Inferior parietal cortex (tissue), 1 donor: Measurements from ENCODE around the gene MYH9.
A peak's percentile ranks its signal among the peaks of the same experiment; 100 is the strongest.
"Not testable (repeated sequence)": the region's sequence is repeated elsewhere in the genome, so short reads cannot be mapped to it uniquely, and the experiment has no call there.

Source experiments
- DNase-seq: peaks from one replicate; pipeline ENCODE4 v3.0.0-alpha.2; 2016; ENCODE audit errors: extremely low spot score

The MYH9 gene

GRCh38 chr22:36413022-36413775, 25.4 kb upstream of the MYH9 start:
- no peak for DNase-seq

- DNase-seq, result no peak
Observed at GRCh38 chr22:36411589-36412258, 24.0 kb upstream of the MYH9 start.

- DNase-seq, result peak; percentile 28
Observed at GRCh38 chr22:36409911-36410756, 22.4 kb upstream of the MYH9 start.

DNA sequence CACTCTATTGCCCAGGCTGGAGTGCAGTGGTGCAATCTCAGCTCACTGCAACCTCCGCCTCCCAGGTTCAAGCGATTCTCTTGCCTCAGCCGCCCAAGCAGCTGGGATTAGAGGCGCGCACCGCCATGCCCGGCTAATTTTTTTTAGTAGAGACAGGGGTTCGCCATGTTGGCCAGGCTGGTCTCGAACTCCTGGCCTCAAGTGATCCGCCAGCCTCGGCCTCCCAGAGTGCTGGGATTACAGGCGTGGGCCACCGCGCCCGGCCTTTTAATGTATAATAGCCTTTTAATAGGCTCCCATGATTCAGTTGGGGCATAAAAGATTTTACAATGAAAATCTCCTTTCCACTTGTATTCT, 21.8 kb upstream of the MYH9 start:
- not testable (repeated sequence) for DNase-seq

DNA sequence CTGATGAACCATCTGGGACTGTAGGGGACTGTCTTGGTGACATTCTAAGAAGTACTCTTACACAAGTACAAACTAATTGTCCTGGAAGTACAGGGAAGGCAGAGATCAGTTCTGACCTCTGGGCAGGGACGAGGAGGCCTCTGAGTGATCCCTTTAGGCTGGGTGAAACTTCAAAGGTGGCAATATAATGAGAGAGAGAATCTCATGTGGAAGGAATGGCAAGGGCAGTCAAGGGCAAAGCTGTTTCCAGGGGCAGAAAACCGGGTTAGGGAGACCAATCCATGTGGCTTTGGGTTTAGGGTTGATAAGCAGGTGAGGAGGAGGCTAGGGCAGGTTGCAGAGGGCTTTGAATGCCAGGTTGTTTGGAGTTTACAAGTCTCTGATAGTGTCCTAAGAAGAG, 21.3 kb upstream of the MYH9 start:
- DNase-seq, result no peak

DNA sequence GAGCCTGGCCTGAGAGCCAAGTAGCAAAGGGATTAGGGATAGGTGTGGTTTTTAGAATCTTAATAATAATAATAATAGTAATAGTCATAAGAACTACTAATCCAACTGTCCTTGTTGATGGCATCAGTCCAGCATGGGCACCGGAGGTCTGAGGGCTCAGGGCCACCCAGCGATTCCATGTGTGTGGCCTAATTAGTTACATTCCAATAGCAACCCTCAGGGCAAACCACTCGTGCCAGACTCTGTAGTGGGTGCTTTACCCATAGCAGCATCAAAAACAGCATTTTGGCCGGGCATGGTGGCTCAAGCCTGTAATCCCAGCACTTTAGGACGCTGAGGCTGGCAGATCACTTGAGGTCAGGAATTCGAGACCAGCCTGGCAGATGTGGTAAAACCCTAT, 19.0 kb upstream of the MYH9 start:
- DNase-seq, result no peak

GRCh38 chr22:36405671-36406538, 18.1 kb upstream of the MYH9 start:
- DNase-seq, result no peak

DNA sequence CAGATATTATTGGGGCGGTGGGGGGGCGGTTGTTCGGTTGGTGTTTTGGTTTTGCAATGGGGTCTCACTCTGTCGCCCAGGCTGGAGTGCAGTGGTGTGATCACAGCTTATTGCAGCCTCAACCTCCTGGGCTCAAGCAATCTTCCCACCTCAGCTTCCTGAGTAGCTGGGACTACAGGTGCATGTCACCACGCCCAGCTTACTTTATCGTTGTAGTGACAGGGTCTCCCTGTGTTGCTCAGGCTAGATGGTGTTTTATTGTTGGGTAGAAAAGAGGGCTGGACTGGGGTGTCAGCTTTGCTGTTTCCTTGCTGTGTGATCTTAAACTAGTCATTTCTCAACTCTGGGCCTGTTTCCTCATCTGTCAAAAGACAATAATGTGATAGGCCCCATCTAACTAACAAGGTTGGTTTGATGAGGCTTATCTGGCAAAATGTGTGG, 17.5 kb upstream of the MYH9 start:
- no peak for DNase-seq

- no peak for DNase-seq
Observed at GRCh38 chr22:36404446-36404845, 16.7 kb upstream of the MYH9 start.

- no peak for DNase-seq
Observed at GRCh38 chr22:36399472-36399778, 11.7 kb upstream of the MYH9 start.

- DNase-seq, result no peak
Observed at GRCh38 chr22:36398601-36399471, 11.1 kb upstream of the MYH9 start.

DNA sequence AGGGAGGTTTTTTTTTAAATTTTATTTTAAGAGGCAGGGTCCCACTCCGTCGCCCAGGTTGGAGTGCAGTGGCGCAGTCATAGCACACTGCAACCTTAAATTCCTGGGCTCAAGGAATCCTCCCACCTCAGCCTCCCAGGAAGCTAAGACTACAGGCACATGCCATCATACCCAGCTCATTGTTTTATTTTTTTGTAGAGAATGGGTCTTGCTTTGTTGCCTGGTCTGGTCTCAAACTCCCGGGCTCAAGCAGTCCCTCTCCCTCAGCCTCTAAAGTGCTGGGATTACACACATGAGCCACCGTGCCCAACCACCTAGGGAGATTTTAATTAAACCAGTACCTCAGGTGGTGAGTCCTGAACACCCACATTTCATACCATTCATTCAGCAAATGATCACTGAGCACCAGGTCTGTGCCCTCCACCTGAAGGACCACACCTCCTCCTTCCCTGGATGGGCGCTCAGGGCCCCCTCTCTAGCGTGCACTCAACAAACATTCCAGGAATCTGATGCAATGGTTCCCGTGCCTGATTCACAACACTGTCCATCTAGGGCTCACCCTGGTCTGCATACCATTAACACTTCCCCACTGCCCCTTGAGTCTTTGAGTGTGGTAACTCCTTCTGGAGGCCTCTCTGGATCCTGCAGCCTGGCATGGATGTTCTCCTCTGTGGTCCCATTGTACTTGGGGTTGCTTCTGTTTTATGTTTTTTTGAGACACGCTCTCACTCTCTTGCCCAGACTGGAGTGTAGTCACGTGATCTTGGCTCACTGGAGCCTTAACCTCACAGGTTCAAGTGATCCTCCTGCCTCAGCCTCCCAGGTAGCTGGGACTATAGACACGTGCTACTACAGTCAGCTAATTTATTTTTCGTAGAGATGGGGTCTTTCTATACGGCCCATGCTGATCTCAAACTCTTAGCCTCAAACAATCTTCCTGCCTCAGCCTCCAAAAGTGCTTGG, 9.6 kb upstream of the MYH9 start:
- DNase-seq, result no peak

DNA sequence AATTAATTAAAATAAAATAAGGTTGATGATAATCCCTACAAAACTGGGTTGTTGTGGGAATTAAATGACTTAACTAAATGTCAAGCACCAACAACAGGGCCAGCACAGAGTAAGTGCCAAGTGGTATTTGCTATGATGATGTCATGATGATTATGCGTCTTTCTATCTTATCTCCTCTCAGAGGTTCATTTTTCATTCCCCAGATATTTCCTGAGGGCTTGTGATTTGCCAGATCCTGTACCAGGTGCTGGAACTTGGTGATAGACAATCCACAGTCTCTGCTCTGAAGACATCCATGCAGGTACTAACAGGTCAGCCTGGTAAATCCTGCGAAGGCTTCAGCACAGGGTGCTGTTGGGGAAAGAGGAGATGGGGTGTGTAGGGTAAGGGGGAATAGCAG, 8.1 kb upstream of the MYH9 start:
- no peak for DNase-seq

GRCh38 chr22:36395055-36395849, 7.5 kb upstream of the MYH9 start:
- no peak for DNase-seq

GRCh38 chr22:36391638-36392037, 3.9 kb upstream of the MYH9 start:
- no peak for DNase-seq

GRCh38 chr22:36389122-36389521, 1.4 kb upstream of the MYH9 start:
- not testable (repeated sequence) for DNase-seq

- no peak for DNase-seq
Observed at GRCh38 chr22:36387709-36387958, 133 bp downstream of the MYH9 start.

- no peak for DNase-seq
Observed at GRCh38 chr22:36386900-36387708, 663 bp downstream of the MYH9 start.
